G401.6 (cell line): Measurements from ENCODE around the gene RRM1.
"Not testable (repeated sequence)": the region's sequence is repeated elsewhere in the genome, so short reads cannot be mapped to it uniquely, and the experiment has no call there.

Experiments
- FAIRE-seq: peaks from 2 replicates; lab custom pipeline; 2012; peaks lifted over from hg19 to GRCh38; lab: Jason Lieb, UNC

RRM1 gene

GRCh38 chr11:4094348-4095291, at the start of gene RRM1:
TSS of gene RRM1 (plus strand) at chr11:4094799. CDS start at chr11:4095013, 214 bp downstream.
- peak; percentile 97 for FAIRE-seq

GRCh38 chr11:4044976-4045646, 49.5 kb upstream of the RRM1 start:
- no peak for FAIRE-seq

GRCh38 chr11:4048340-4048739, 46.3 kb upstream of the RRM1 start:
- FAIRE-seq = no peak

- FAIRE-seq = no peak
Measured at GRCh38 chr11:4049006-4049405, 45.6 kb upstream of the RRM1 start.

- no peak for FAIRE-seq
Measured at GRCh38 chr11:4050138-4050537, 44.5 kb upstream of the RRM1 start.

GRCh38 chr11:4053200-4053599, 41.4 kb upstream of the RRM1 start:
- FAIRE-seq = not testable (repeated sequence)

GRCh38 chr11:4054643-4055042, 40.0 kb upstream of the RRM1 start:
- no peak for FAIRE-seq

GRCh38 chr11:4059424-4059823, 35.2 kb upstream of the RRM1 start:
- FAIRE-seq = no peak

- FAIRE-seq = no peak
Measured at GRCh38 chr11:4060182-4060923, 34.2 kb upstream of the RRM1 start.

GRCh38 chr11:4061700-4062099, 32.9 kb upstream of the RRM1 start:
- FAIRE-seq = no peak

GRCh38 chr11:4063348-4063747, 31.3 kb upstream of the RRM1 start:
- FAIRE-seq = no peak

- FAIRE-seq = no peak
Measured at GRCh38 chr11:4064278-4064955, 30.2 kb upstream of the RRM1 start.

GRCh38 chr11:4065086-4065485, 29.5 kb upstream of the RRM1 start:
- FAIRE-seq = no peak

GRCh38 chr11:4065601-4066377, 28.8 kb upstream of the RRM1 start:
- no peak for FAIRE-seq

- FAIRE-seq = no peak
Measured at GRCh38 chr11:4066910-4067309, 27.7 kb upstream of the RRM1 start.

GRCh38 chr11:4068962-4069361, 25.6 kb upstream of the RRM1 start:
- FAIRE-seq = no peak

- FAIRE-seq = no peak
Measured at GRCh38 chr11:4071325-4071724, 23.3 kb upstream of the RRM1 start.

- FAIRE-seq = no peak
Measured at GRCh38 chr11:4071914-4072313, 22.7 kb upstream of the RRM1 start.

- FAIRE-seq = peak; percentile 94
Measured at GRCh38 chr11:4072668-4073285, 21.8 kb upstream of the RRM1 start.

- no peak for FAIRE-seq
Measured at GRCh38 chr11:4074266-4074665, 20.3 kb upstream of the RRM1 start.

- no peak for FAIRE-seq
Measured at GRCh38 chr11:4076774-4077173, 17.8 kb upstream of the RRM1 start.
